ENCODE results near the gene TPD52L1. TPM values are rescaled to one million over a fixed set of nuclear protein-coding genes. Genes with fewer than 3 reads are reported as not detected.

The TPD52L1 gene
- total RNA-seq, 4 donors from 2014 or later = 123 to 234 (median 175) TPM

DNA sequence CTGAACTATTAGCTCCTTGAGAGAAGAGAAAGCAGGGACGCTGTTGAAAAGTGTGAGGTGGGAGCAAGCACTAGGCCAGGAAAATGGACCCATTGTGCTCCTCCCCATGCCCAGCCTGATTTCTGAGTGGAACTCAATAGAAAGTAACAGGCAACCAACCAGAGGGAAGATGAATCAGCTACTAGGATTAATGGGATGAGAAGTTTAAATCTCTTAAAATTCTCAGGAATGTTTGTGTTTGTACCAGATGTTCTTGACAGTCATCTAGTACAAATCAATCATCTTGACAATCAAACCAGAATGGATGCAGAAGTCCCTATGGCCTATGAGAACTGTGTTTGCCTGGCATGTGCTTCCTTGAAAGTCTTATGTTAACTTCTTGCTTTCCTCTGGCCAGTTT lies 99.3 kb downstream of the TPD52L1 start:
- DNase-seq (ENCODE audit: low spot score in 2 of 2) = no peak
- no peak for TF ChIP-seq POLR2A (IDR thresholded peaks at IDR 0.05)
- TF ChIP-seq, protein P1, sequence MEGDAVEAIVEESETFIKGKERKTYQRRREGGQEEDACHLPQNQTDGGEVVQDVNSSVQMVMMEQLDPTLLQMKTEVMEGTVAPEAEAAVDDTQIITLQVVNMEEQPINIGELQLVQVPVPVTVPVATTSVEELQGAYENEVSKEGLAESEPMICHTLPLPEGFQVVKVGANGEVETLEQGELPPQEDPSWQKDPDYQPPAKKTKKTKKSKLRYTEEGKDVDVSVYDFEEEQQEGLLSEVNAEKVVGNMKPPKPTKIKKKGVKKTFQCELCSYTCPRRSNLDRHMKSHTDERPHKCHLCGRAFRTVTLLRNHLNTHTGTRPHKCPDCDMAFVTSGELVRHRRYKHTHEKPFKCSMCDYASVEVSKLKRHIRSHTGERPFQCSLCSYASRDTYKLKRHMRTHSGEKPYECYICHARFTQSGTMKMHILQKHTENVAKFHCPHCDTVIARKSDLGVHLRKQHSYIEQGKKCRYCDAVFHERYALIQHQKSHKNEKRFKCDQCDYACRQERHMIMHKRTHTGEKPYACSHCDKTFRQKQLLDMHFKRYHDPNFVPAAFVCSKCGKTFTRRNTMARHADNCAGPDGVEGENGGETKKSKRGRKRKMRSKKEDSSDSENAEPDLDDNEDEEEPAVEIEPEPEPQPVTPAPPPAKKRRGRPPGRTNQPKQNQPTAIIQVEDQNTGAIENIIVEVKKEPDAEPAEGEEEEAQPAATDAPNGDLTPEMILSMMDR (IDR thresholded peaks at IDR 0.05) = no peak
- H3K4me3 ChIP-seq (ENCODE audit: low read depth, poor library complexity, severe bottlenecking) = no peak overlapping the region
- WGBS, 2 donors = 90 to 96% methylated on average over 1 of the region's 1 CpG
- intact Hi-C loops (cut with DNase I; ENCODE audit: low total_unique reads) = no loop called here

GRCh38 chr6:125253881-125254280 lies 100.3 kb downstream of the TPD52L1 start:
- TF ChIP-seq POLR2A (IDR thresholded peaks at IDR 0.05) = no peak
- TF ChIP-seq, protein P1 (IDR thresholded peaks at IDR 0.05) = no peak
- WGBS, 2 donors = 74% methylated on average over 2 of the region's 2 CpGs
- intact Hi-C loops (cut with DNase I; ENCODE audit: low total_unique reads) = no loop called here
- DNase-seq (ENCODE audit: low spot score in 2 of 2) = no peak
- no peak overlapping the region for H3K4me3 ChIP-seq (ENCODE audit: low read depth, poor library complexity, severe bottlenecking)

- TF ChIP-seq, protein P1 (IDR thresholded peaks at IDR 0.05) = no peak
- TF ChIP-seq POLR2A (IDR thresholded peaks at IDR 0.05) = no peak
- intact Hi-C loops (cut with DNase I; ENCODE audit: low total_unique reads) = no loop called here
- WGBS, 2 donors = 78 to 91% methylated on average over 3 of the region's 3 CpGs
- no peak for DNase-seq (ENCODE audit: low spot score in 2 of 2)
- H3K4me3 ChIP-seq (ENCODE audit: low read depth, poor library complexity, severe bottlenecking) = no peak overlapping the region
Measured at GRCh38 chr6:125254321-125254720, 100.7 kb downstream of the TPD52L1 start.

DNA sequence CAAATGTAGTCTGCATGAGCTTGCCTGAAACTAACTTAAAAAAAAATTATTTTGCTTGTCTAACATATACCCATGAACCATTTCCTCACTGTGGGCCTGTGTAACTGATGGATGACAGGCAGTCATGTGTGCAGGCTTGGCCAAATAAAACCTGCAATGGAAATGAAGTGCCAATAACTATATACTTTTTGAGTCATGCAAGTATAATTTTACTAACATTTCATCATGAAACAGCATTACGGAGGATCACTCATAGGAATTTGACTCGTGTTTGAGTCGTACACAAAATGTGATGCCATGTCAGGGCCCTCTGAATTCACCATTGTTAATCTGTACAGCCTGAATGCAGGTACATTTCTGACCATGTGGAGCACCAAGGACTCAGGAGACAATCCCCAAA lies 101.6 kb downstream of the TPD52L1 start:
- 77 to 78% methylated on average over 3 of the region's 3 CpGs for WGBS, 2 donors
- no peak for TF ChIP-seq POLR2A (IDR thresholded peaks at IDR 0.05)
- TF ChIP-seq, protein P1 (IDR thresholded peaks at IDR 0.05) = no peak

DNA sequence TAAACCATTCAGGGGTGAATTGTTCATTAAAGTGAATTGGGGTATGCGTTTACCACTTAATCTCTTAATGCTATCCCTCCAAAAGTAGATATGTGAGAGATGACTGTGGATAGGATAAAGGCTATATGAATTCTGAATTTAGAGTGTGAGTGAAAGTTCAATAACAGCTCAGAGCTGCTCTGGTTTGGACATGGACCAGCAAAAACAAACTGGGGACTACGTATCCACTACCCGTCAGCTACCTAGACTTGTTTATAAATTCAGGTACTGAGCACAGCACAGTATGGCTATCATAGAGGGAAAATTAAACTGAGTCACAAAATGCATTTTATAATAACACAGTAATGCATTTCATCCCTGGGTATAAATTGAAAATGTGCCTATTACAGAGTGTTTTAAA lies 103.8 kb downstream of the TPD52L1 start:
- 81 to 90% methylated on average over 3 of the region's 3 CpGs for WGBS, 2 donors
- TF ChIP-seq, protein P1 (IDR thresholded peaks at IDR 0.05) = no peak
- TF ChIP-seq POLR2A (IDR thresholded peaks at IDR 0.05) = no peak
- no peak overlapping the region for H3K4me3 ChIP-seq (ENCODE audit: low read depth, poor library complexity, severe bottlenecking)
- intact Hi-C loops (cut with DNase I; ENCODE audit: low total_unique reads) = no loop called here
- no peak for DNase-seq (ENCODE audit: low spot score in 2 of 2)

More for the DNA sequence above, 101.6 kb downstream of the TPD52L1 start:
- H3K4me3 ChIP-seq (ENCODE audit: low read depth, poor library complexity, severe bottlenecking) = no peak overlapping the region
- DNase-seq (ENCODE audit: low spot score in 2 of 2) = no peak
- intact Hi-C loops (cut with DNase I; ENCODE audit: low total_unique reads) = no loop called here

GRCh38 chr6:125258651-125259353 lies 105.2 kb downstream of the TPD52L1 start:
- 86 to 90% methylated on average over 2 of the region's 2 CpGs for WGBS, 2 donors
- DNase-seq (ENCODE audit: low spot score in 2 of 2) = no peak
- no peak for TF ChIP-seq POLR2A (IDR thresholded peaks at IDR 0.05)
- TF ChIP-seq, protein P1 (IDR thresholded peaks at IDR 0.05) = no peak
- intact Hi-C loops (cut with DNase I; ENCODE audit: low total_unique reads) = no loop called here
- no peak overlapping the region for H3K4me3 ChIP-seq (ENCODE audit: low read depth, poor library complexity, severe bottlenecking)
